Heart right ventricle (tissue), 16 donors: ENCODE measurements around the gene PAK6. TPM values are rescaled to one million over a fixed set of nuclear protein-coding genes. Genes with fewer than 3 reads are reported as not detected.
A peak's percentile ranks its signal among the peaks of the same experiment; 100 is the strongest.

ENCODE experiments used
- ATAC-seq, 8 donors: fragments of 200-7000 bp; cut with Tn5 transposase; one replicate each; pipeline ENCODE4 v1.9.1; 2020; ENCODE audit warnings: mild to moderate bottlenecking in 8 of 8, moderate library complexity in 8 of 8, moderate number of reproducible peaks in 1 of 8
- DNase-seq, 2 donors: peaks; one replicate each; pipeline ENCODE4 v3.0.0-alpha.2; 2020
- H3K27ac ChIP-seq, 10 donors: fragments of 200-600 bp; sonication (generic) in 2 of 10; one replicate each; pipeline versions ENCODE4 v1.5.0 to v1.8.0; 2020 to 2022; ENCODE audit warnings: mild to moderate bottlenecking in 3 of 10
- H3K27me3 ChIP-seq, 7 donors: fragments of 200-600 bp; one replicate each; pipeline ENCODE4 v1.8.0; 2021 to 2022; ENCODE audit warnings: mild to moderate bottlenecking in 2 of 7
- H3K36me3 ChIP-seq, 9 donors: fragments of 200-600 bp; sonication (generic) in 1 of 9; one replicate each; pipeline versions ENCODE4 v1.5.0 to v1.8.0; 2020 to 2022; ENCODE audit warnings: mild to moderate bottlenecking in 2 of 9
- H3K4me1 ChIP-seq, 9 donors: fragments of 200-600 bp; sonication (generic) in 1 of 9; one replicate each; pipeline versions ENCODE4 v1.5.0 to v1.8.0; 2020 to 2022; ENCODE audit warnings: mild to moderate bottlenecking in 4 of 9
- H3K4me3 ChIP-seq, 10 donors: fragments of 200-600 bp; sonication (generic) in 2 of 10; one replicate each; pipeline versions ENCODE4 v1.5.0 to v1.8.0; 2020 to 2022; ENCODE audit warnings: mild to moderate bottlenecking in 7 of 10, moderate library complexity in 2 of 10
- H3K9me3 ChIP-seq, 11 donors: fragments of 200-600 bp in 10 of 11; sonication (generic) in 2 of 11; one replicate each; pipeline versions ENCODE4 v1.5.0 to v1.8.0; 2013 to 2022; ENCODE audit warnings: mild to moderate bottlenecking in 2 of 11, control low read depth in 1 of 11, moderate library complexity in 1 of 11
- WGBS, 2 donors: extraction: QIAGEN DNeasy Blood & Tissue Kit; methylation state at CpG; one replicate each; pipeline ENCODE4 v1.1.7; 2013; ENCODE audit warnings: inconsistent platforms in 1 of 2; 5-methylcytosine and 5-hydroxymethylcytosine counted together
- intact Hi-C, 10 donors: fragments of 100-400 bp; cut with DNase I; formaldehyde crosslinking; loops; one replicate each; pipeline versions ENCODE4 v1.11.1 to v1.14.2; 2022
- polyA plus RNA-seq, 2 donors: library from polyadenylated mRNA; stranded (reverse); fragments of 200-250 nt; gene quantifications; one replicate each; pipeline ENCODE4 v1.2.3, GENCODE V29; 2013
- total RNA-seq, 10 donors: library from RNA; stranded (reverse); fragmentation: NEBNext Ultra II Directional in 3 of 10; extraction: Animal tissue kit (Norgen Biotek cat#: 25700) in 3 of 10; gene quantifications; one replicate each; pipeline versions ENCODE4 v1.2.1 to v1.2.4, GENCODE V29; 2021 to 2023
- TF ChIP-seq, protein P1 (sequence below), 9 donors: fragments of 200-600 bp; sonication (generic) in 2 of 9; IDR thresholded peaks; one replicate each; pipeline versions ENCODE4 v1.5.0 to v1.8.0; 2021 to 2022; ENCODE audit warnings: antibody characterized with exemption in 9 of 9, mild to moderate bottlenecking in 5 of 9, moderate library complexity in 1 of 9
- donor health status: Arrhythmogenic right ventricular cardiomyopathy.
- donor health status: ischemic (EF 13 %, LVEDD 7.1; RV severe dilation, severe dysfunction).
- donor health status: healthy with polysubstance abuse.
- donor health status: DM: no; HTN: yes; CAD: no.
- donor health status: DM: no; HTN: no; CAD: no.
- donor health status: ischemic (EF 25% LVEDD 6.9; RV normal size, moderate dysfunction).
- donor health status: ischemic (EF 25% LVEDD 5.7; RV mildly dilated, moderate dysfunction).
- donor health status: healthy.
- donor health status: DM: yes; HTN: yes; CAD: no.
- donor health status: Ischemic cardiomyopathy.
- donor health status: ischemic (EF 35%, LVEDD 5.7; RV mildly dilated, moderate dysfunction).
- donor health status: nonischemic (EF 11% LVEDD 7.7; RV severe dilation, severe dysfunction).
- donor health status: DM: yes; HTN: yes; CAD: no.
- donor health status: PGD.
- donor health status: ischemic (EF 29% LVEDD 5.4; RV normal size, mild dysfunction).
- donor health status: nonischemic (EF 23%, LVEDD 6.1; RV moderate dilation, normal function).

The PAK6 gene
- total and polyA plus RNA-seq, 12 donors: 0.48 to 14.1 (median 7.4) TPM

DNA sequence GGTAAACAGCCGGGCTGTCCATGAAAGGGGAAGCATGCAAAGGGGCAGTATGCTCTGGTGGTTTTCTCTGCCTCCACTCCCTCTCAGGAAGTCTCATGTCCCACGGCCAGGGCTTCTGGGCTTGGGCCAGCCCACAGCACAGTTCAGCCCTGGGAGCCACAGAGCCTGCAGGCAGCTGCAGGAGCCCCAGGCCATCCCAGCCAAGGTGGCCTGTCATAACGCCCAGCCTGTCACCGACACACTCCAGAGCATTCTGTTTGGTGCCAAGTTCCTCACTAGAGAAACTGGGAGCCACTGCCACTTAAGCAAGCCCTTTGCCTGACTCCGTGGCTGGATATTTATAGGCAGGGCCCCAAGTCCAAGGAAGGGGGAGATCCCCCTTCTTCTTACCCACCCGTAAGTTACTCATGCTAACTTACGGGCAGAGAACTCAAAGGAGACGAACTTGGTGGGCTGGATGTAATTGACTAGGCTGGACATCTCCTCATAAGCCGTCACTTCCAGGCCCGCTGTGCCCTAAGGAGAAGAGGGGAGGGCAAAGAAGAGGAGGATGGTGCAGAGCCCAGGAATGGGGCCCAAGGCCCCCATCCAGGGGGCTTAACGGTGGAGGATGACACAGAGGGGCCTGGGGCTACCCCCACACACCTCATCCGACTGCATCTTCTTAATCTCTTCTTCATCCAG is 57.2 kb downstream of the PAK6 start:
- Histone ChIP-seq H3K27me3 (peaks cover 0 to 13% (median 8%) of the 10 kb centered on the region in 7 donors), H3K27ac (peak overlapping the region in 7 of 10 donors; percentile 14 to 64 (median 30)), H3K4me3 (no peak overlapping the region), H3K4me1 (peaks cover 7 to 45% (median 29%) of the 10 kb centered on the region in 9 donors), H3K36me3 (peaks cover 0 to 90% (median 0%) of the 10 kb centered on the region in 9 donors), H3K9me3 (peaks cover 0 to 18% (median 0%) of the 10 kb centered on the region in 11 donors)
- intact Hi-C loops: no loop called here
- ATAC-seq: peak; percentile 83 to 97 (median 93)
- DNase-seq: peak; percentile 75 to 77
- TF ChIP-seq, protein P1, sequence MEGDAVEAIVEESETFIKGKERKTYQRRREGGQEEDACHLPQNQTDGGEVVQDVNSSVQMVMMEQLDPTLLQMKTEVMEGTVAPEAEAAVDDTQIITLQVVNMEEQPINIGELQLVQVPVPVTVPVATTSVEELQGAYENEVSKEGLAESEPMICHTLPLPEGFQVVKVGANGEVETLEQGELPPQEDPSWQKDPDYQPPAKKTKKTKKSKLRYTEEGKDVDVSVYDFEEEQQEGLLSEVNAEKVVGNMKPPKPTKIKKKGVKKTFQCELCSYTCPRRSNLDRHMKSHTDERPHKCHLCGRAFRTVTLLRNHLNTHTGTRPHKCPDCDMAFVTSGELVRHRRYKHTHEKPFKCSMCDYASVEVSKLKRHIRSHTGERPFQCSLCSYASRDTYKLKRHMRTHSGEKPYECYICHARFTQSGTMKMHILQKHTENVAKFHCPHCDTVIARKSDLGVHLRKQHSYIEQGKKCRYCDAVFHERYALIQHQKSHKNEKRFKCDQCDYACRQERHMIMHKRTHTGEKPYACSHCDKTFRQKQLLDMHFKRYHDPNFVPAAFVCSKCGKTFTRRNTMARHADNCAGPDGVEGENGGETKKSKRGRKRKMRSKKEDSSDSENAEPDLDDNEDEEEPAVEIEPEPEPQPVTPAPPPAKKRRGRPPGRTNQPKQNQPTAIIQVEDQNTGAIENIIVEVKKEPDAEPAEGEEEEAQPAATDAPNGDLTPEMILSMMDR (IDR thresholded peaks at IDR 0.05): no peak
- 25 to 45% methylated on average over 11 to 12 of the region's 12 CpGs for WGBS, 2 donors

DNA sequence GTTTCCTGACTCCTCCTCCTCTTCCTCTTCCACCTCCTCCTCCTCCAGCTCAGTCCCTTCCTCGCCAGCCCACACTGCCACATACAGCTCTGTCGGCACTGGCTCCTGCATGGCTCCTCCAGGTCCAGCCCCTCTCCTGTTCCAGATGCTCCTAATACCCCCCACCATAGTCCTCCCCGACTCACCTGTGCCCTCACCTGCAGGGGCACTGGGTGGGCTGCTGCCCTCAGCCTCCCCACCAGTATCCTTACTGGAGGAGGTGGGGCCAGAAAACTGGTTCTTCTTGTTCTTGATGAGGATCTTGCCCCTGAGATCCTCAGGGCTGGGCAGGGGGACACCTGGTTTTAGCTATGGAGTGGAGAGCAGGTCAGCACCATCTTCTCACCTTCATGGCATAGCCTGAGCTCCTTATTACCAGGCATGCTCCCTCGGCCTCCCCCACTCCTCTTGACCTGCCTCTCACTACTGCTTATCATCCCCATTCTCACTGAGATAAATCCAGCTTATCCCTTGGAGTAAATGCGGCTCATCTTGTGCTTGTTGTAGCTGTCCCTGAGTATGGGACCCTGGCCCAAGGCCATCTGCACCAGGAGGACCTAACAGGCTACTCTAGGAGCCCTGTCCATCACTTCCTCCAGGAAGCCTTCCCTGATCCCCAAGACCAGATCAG is 57.8 kb downstream of the PAK6 start:
- WGBS, 2 donors: 64 to 71% methylated on average over 5 of the region's 5 CpGs
- peaks cover 0 to 9% (median 5%) of the 10 kb centered on the region in 7 donors for H3K27me3 ChIP-seq
- peak overlapping the region in 5 of 10 donors; percentile 29 to 64 (median 34) for H3K27ac ChIP-seq
- peaks cover 0 to 90% (median 0%) of the 10 kb centered on the region in 9 donors for H3K36me3 ChIP-seq
- DNase-seq (no peak), ATAC-seq (peak in 3 of 8 donors; percentile 5 to 31 (median 5))
- H3K4me1 ChIP-seq: peaks cover 4 to 45% (median 26%) of the 10 kb centered on the region in 9 donors
- intact Hi-C loops: no loop called here
- H3K9me3 ChIP-seq: peaks cover 0 to 18% (median 0%) of the 10 kb centered on the region in 11 donors
- TF ChIP-seq, protein P1 (IDR thresholded peaks at IDR 0.05): no peak
- no peak overlapping the region for H3K4me3 ChIP-seq

DNA sequence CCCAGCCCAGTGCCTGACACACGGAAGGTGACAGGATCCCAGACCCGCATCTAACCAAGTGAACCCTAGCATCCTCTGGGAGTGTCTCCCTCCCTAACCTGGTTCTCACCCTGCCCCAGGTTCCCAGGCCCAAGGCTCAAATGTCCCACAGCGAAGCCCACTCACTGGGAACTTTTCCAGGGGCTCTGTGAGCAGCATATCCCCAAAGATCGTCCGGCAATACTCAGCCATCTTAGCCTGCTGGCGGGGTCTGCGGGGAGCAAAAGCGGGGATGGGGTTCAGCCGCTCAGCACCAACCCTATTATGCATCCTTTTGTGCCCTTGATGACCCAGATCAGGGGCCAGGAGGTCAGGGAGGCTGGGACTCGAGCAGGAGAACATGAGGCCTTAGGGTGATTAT is 58.5 kb downstream of the PAK6 start:
- Histone ChIP-seq H3K9me3 (peaks cover 0 to 18% (median 0%) of the 10 kb centered on the region in 11 donors), H3K4me1 (peaks cover 4 to 48% (median 29%) of the 10 kb centered on the region in 9 donors), H3K27me3 (peaks cover 0 to 4% (median 0%) of the 10 kb centered on the region in 7 donors), H3K27ac (no peak overlapping the region), H3K36me3 (peaks cover 0 to 90% (median 0%) of the 10 kb centered on the region in 9 donors), H3K4me3 (no peak overlapping the region)
- WGBS, 2 donors: 93 to 95% methylated on average over 10 of the region's 10 CpGs
- ATAC-seq: no peak
- TF ChIP-seq, protein P1 (IDR thresholded peaks at IDR 0.05): no peak
- no peak for DNase-seq
- intact Hi-C loops: no loop called here

DNA sequence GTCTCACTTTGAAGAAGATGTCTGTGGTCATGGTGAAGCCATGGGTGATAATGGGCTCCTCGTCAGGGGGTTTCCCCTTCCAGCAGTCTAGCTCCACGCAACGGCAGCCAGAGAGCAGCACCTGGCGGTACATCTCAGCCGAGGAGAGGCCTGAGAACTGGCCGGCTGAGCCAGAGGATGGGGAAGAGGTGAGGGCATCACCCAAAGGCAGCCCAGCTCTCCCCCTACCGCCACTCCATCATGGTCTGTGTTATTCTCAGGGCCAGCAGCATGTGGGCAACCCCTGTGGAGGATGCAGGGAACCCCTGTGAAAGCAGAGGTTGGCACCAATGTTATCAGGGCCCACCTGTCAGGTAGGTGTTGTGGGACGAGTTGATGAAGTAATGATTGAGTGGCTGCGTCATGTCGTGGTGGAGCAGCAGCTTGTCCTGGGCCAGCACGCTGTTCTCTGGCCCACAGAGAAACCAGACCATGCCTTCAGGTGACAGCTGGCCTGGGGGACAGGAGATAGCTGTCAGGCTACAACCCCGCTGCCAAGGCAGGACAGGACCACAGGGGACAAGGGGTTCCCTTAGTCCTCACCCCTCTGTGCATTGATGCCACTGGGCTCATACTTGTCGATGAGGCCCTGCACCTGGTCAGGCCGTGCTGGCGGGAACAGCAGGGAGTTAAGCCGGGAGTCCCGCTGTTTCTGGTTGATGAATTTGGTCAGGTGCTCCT is 59.5 kb downstream of the PAK6 start:
- no peak for ATAC-seq
- TF ChIP-seq, protein P1 (IDR thresholded peaks at IDR 0.05): no peak
- Histone ChIP-seq H3K9me3 (peaks cover 0 to 18% (median 0%) of the 10 kb centered on the region in 11 donors), H3K36me3 (peaks cover 0 to 89% (median 0%) of the 10 kb centered on the region in 9 donors), H3K4me1 (peaks cover 4 to 40% (median 27%) of the 10 kb centered on the region in 9 donors), H3K27me3 (peaks cover 0 to 3% (median 0%) of the 10 kb centered on the region in 7 donors), H3K4me3 (no peak overlapping the region), H3K27ac (no peak overlapping the region)
- WGBS, 2 donors: 89 to 92% methylated on average over 17 of the region's 17 CpGs
- no peak for DNase-seq
- intact Hi-C loops: no loop called here
